Immature natural killer cell (primary cell): ENCODE results near the gene FAM227B. TPM values are rescaled to one million over a fixed set of nuclear protein-coding genes. Genes with fewer than 3 reads are reported as not detected.

Experiments used
- DNase-seq, 3 donors: peaks; one replicate each; pipeline ENCODE4 v3.0.0; 2022; ENCODE audit warnings: mixed read lengths in 1 of 3
- H3K27ac Mint-ChIP-seq, 6 donors: one replicate each; pipeline ENCODE4 v1.8.0; 2020; ENCODE audit warnings: mixed read lengths in 6 of 6, mild to moderate bottlenecking in 5 of 6, inconsistent platforms in 4 of 6, moderate library complexity in 3 of 6
- H3K27me3 Mint-ChIP-seq, 3 donors: one replicate each; pipeline ENCODE4 v1.8.0; 2020 to 2021; ENCODE audit warnings: low read depth in 3 of 3, mild to moderate bottlenecking in 3 of 3, mixed read lengths in 3 of 3, moderate library complexity in 3 of 3, inconsistent platforms in 1 of 3
- H3K36me3 Mint-ChIP-seq, 3 donors: one replicate each; pipeline ENCODE4 v1.8.0; 2020; ENCODE audit warnings: mixed read lengths in 3 of 3, inconsistent platforms in 2 of 3, mild to moderate bottlenecking in 2 of 3
- H3K4me1 Mint-ChIP-seq, 2 donors: one replicate each; pipeline ENCODE4 v1.8.0; 2020; ENCODE audit warnings: inconsistent platforms in 2 of 2, mild to moderate bottlenecking in 2 of 2, mixed read lengths in 2 of 2, moderate library complexity in 1 of 2
- H3K4me3 Mint-ChIP-seq, 5 donors: one replicate each; pipeline ENCODE4 v1.8.0; 2020; ENCODE audit warnings: mild to moderate bottlenecking in 5 of 5, mixed read lengths in 5 of 5, inconsistent platforms in 3 of 5, moderate library complexity in 3 of 5
- H3K9me3 Mint-ChIP-seq, 6 donors: one replicate each; pipeline ENCODE4 v1.8.0; 2020; ENCODE audit warnings: mild to moderate bottlenecking in 6 of 6, mixed read lengths in 6 of 6, inconsistent platforms in 4 of 6, moderate library complexity in 3 of 6
- polyA plus RNA-seq, 3 donors: library from polyadenylated mRNA; unstranded; fragments of 300-500 nt; fragmentation: Illumina TruSeq; gene quantifications; one replicate each; pipeline ENCODE4 v1.2.3, GENCODE V29; 2021

FAM227B gene
- polyA plus RNA-seq, 3 donors from 2014 or later = 8.3 to 16.5 (median 10.2) TPM

GRCh38 chr15:49300856-49301255, 319.8 kb downstream of the FAM227B start:
- H3K4me3 Mint-ChIP-seq = no peak overlapping the region
- peaks cover 36 to 50% (median 46%) of the 10 kb centered on the region in 3 donors for H3K36me3 Mint-ChIP-seq
- no peaks in the 10 kb centered on the region for H3K27me3 Mint-ChIP-seq
- DNase-seq = no peak
- H3K9me3 Mint-ChIP-seq = no peaks in the 10 kb centered on the region
- H3K4me1 Mint-ChIP-seq = peaks cover 19 to 33% of the 10 kb centered on the region in 2 donors
- no peak overlapping the region for H3K27ac Mint-ChIP-seq

- peaks cover 20 to 44% (median 41%) of the 10 kb centered on the region in 3 donors for H3K36me3 Mint-ChIP-seq
- H3K4me1 Mint-ChIP-seq = peaks cover 19 to 26% of the 10 kb centered on the region in 2 donors
- no peaks in the 10 kb centered on the region for H3K27me3 Mint-ChIP-seq
- H3K9me3 Mint-ChIP-seq = no peaks in the 10 kb centered on the region
- no peak for DNase-seq
- no peak overlapping the region for H3K27ac Mint-ChIP-seq
- no peak overlapping the region for H3K4me3 Mint-ChIP-seq
These were observed 323.0 kb downstream of the FAM227B start for GRCh38 chr15:49297584-49297983.

- H3K4me3 Mint-ChIP-seq = no peak overlapping the region
- H3K36me3 Mint-ChIP-seq = peaks cover 23 to 51% (median 41%) of the 10 kb centered on the region in 3 donors
- no peak overlapping the region for H3K27ac Mint-ChIP-seq
These were observed 324.4 kb downstream of the FAM227B start for GRCh38 chr15:49296258-49296657.

GRCh38 chr15:49293941-49294340, 326.7 kb downstream of the FAM227B start:
- Mint-ChIP-seq H3K4me1 (peaks cover 8 to 12% of the 10 kb centered on the region in 2 donors), H3K27me3 (no peaks in the 10 kb centered on the region), H3K9me3 (no peaks in the 10 kb centered on the region), H3K36me3 (peaks cover 20 to 53% (median 31%) of the 10 kb centered on the region in 3 donors), H3K4me3 (no peak overlapping the region), H3K27ac (peak overlapping the region in 1 of 6 donors; percentile 73)
- DNase-seq = no peak

More at GRCh38 chr15:49296258-49296657, 324.4 kb downstream of the FAM227B start:
- Mint-ChIP-seq H3K4me1 (peaks cover 19 to 26% of the 10 kb centered on the region in 2 donors), H3K27me3 (no peaks in the 10 kb centered on the region), H3K9me3 (no peaks in the 10 kb centered on the region)
- DNase-seq = no peak

- Mint-ChIP-seq H3K9me3 (no peaks in the 10 kb centered on the region), H3K4me3 (no peak overlapping the region), H3K27me3 (peaks cover 0 to under 1% (median 0%) of the 10 kb centered on the region in 3 donors), H3K4me1 (peaks cover 9 to 26% of the 10 kb centered on the region in 2 donors), H3K36me3 (peaks cover 17 to 48% (median 26%) of the 10 kb centered on the region in 3 donors), H3K27ac (no peak overlapping the region)
- DNase-seq = no peak
These were observed 330.4 kb downstream of the FAM227B start for GRCh38 chr15:49290191-49290590.

- H3K36me3 Mint-ChIP-seq = peaks cover 29 to 55% (median 38%) of the 10 kb centered on the region in 3 donors
- H3K27ac Mint-ChIP-seq = no peak overlapping the region
- H3K4me1 Mint-ChIP-seq = peaks cover 9 to 27% of the 10 kb centered on the region in 2 donors
- no peak overlapping the region for H3K4me3 Mint-ChIP-seq
- no peaks in the 10 kb centered on the region for H3K9me3 Mint-ChIP-seq
- no peak for DNase-seq
- peaks cover 0 to 4% (median 0%) of the 10 kb centered on the region in 3 donors for H3K27me3 Mint-ChIP-seq
These were observed 332.2 kb downstream of the FAM227B start for GRCh38 chr15:49288391-49288790.

- Mint-ChIP-seq H3K27me3 (peaks cover 0 to 4% (median 2%) of the 10 kb centered on the region in 3 donors), H3K36me3 (peaks cover 34 to 57% (median 46%) of the 10 kb centered on the region in 3 donors), H3K4me3 (no peak overlapping the region), H3K4me1 (peaks cover 9 to 27% of the 10 kb centered on the region in 2 donors), H3K27ac (peak overlapping the region in 1 of 6 donors; percentile 27), H3K9me3 (no peaks in the 10 kb centered on the region)
- no peak for DNase-seq
These were observed 333.1 kb downstream of the FAM227B start for GRCh38 chr15:49287481-49287880.

GRCh38 chr15:49286649-49287404, 333.8 kb downstream of the FAM227B start:
- Mint-ChIP-seq H3K4me1 (peaks cover 9 to 27% of the 10 kb centered on the region in 2 donors), H3K9me3 (no peaks in the 10 kb centered on the region), H3K36me3 (peaks cover 32 to 57% (median 51%) of the 10 kb centered on the region in 3 donors), H3K27ac (peak overlapping the region in 3 of 6 donors; percentile 7 to 58 (median 42)), H3K27me3 (peaks cover 0 to 4% (median 2%) of the 10 kb centered on the region in 3 donors), H3K4me3 (no peak overlapping the region)
- DNase-seq = no peak

GRCh38 chr15:49282366-49282765, 338.3 kb downstream of the FAM227B start:
- H3K27ac Mint-ChIP-seq = no peak overlapping the region
- no peak for DNase-seq
- peaks cover 41 to 68% (median 64%) of the 10 kb centered on the region in 3 donors for H3K36me3 Mint-ChIP-seq
- H3K4me3 Mint-ChIP-seq = no peak overlapping the region
- peaks cover 0 to 6% (median 2%) of the 10 kb centered on the region in 3 donors for H3K27me3 Mint-ChIP-seq
- H3K4me1 Mint-ChIP-seq = peaks cover 9 to 21% of the 10 kb centered on the region in 2 donors
- no peaks in the 10 kb centered on the region for H3K9me3 Mint-ChIP-seq

- no peak for DNase-seq
- Mint-ChIP-seq H3K9me3 (no peaks in the 10 kb centered on the region), H3K27me3 (peaks cover 0 to 3% (median 2%) of the 10 kb centered on the region in 3 donors), H3K36me3 (peaks cover 26 to 52% (median 49%) of the 10 kb centered on the region in 3 donors), H3K4me3 (no peak overlapping the region), H3K27ac (no peak overlapping the region), H3K4me1 (no peaks in the 10 kb centered on the region)
These were observed 340.8 kb downstream of the FAM227B start for GRCh38 chr15:49279521-49280456.

GRCh38 chr15:49278751-49279150, 341.9 kb downstream of the FAM227B start:
- DNase-seq = no peak

More at GRCh38 chr15:49278751-49279150, 341.9 kb downstream of the FAM227B start:
- H3K9me3 Mint-ChIP-seq = no peaks in the 10 kb centered on the region
- H3K36me3 Mint-ChIP-seq = peaks cover 19 to 42% (median 40%) of the 10 kb centered on the region in 3 donors
- H3K27me3 Mint-ChIP-seq = peaks cover 0 to 2% (median 1%) of the 10 kb centered on the region in 3 donors
- H3K27ac Mint-ChIP-seq = no peak overlapping the region
- H3K4me3 Mint-ChIP-seq = no peak overlapping the region
- no peaks in the 10 kb centered on the region for H3K4me1 Mint-ChIP-seq
